ENCODE data around the gene DUOX2.

Gene DUOX2

GRCh38 chr15:45148076-45149059 lies 34.4 kb upstream of the DUOX2 start:
- no peak overlapping the region for H3K9ac ChIP-seq (ENCODE audit: low read length)
- H3K4me1 ChIP-seq (ENCODE audit: insufficient read depth, low read length), result no peaks in the 10 kb centered on the region
- H3K27ac ChIP-seq (ENCODE audit: low read depth, low read length), result no peak overlapping the region
- no peaks in the 10 kb centered on the region for H3K36me3 ChIP-seq (ENCODE audit: insufficient read depth, low read length)
- H3K9me3 ChIP-seq (ENCODE audit: low read length), result no peaks in the 10 kb centered on the region
- no peaks in the 10 kb centered on the region for H3K27me3 ChIP-seq (ENCODE audit: control insufficient read depth in 1 of 2, insufficient read depth in 2 of 2, low read length in 2 of 2)
- H3K4me3 ChIP-seq (ENCODE audit: low read depth in 1 of 2, low read length in 2 of 2), result no peak overlapping the region

GRCh38 chr15:45147606-45148005 lies 33.6 kb upstream of the DUOX2 start:
- no peak overlapping the region for H3K9ac ChIP-seq (ENCODE audit: low read length)
- H3K36me3 ChIP-seq (ENCODE audit: insufficient read depth, low read length), result no peaks in the 10 kb centered on the region
- peaks cover 0 to 4% of the 10 kb centered on the region in 2 donors for H3K27me3 ChIP-seq (ENCODE audit: control insufficient read depth in 1 of 2, insufficient read depth in 2 of 2, low read length in 2 of 2)
- H3K4me3 ChIP-seq (ENCODE audit: low read depth in 1 of 2, low read length in 2 of 2), result no peak overlapping the region
- no peaks in the 10 kb centered on the region for H3K4me1 ChIP-seq (ENCODE audit: insufficient read depth, low read length)
- no peak overlapping the region for H3K27ac ChIP-seq (ENCODE audit: low read depth, low read length)
- H3K9me3 ChIP-seq (ENCODE audit: low read length), result no peaks in the 10 kb centered on the region

GRCh38 chr15:45146405-45146804 lies 32.4 kb upstream of the DUOX2 start:
- H3K36me3 ChIP-seq (ENCODE audit: insufficient read depth, low read length), result no peaks in the 10 kb centered on the region
- no peaks in the 10 kb centered on the region for H3K4me1 ChIP-seq (ENCODE audit: insufficient read depth, low read length)
- no peak overlapping the region for H3K27ac ChIP-seq (ENCODE audit: low read depth, low read length)
- H3K9ac ChIP-seq (ENCODE audit: low read length), result no peak overlapping the region
- no peaks in the 10 kb centered on the region for H3K9me3 ChIP-seq (ENCODE audit: low read length)
- peaks cover 0 to 4% of the 10 kb centered on the region in 2 donors for H3K27me3 ChIP-seq (ENCODE audit: control insufficient read depth in 1 of 2, insufficient read depth in 2 of 2, low read length in 2 of 2)
- no peak overlapping the region for H3K4me3 ChIP-seq (ENCODE audit: low read depth in 1 of 2, low read length in 2 of 2)

GRCh38 chr15:45144775-45145174 lies 30.8 kb upstream of the DUOX2 start:
- Histone ChIP-seq H3K9me3 (ENCODE audit: low read length) (no peaks in the 10 kb centered on the region), H3K27ac (ENCODE audit: low read depth, low read length) (no peak overlapping the region), H3K36me3 (ENCODE audit: insufficient read depth, low read length) (no peaks in the 10 kb centered on the region), H3K27me3 (ENCODE audit: control insufficient read depth in 1 of 2, insufficient read depth in 2 of 2, low read length in 2 of 2) (peaks cover 0 to 4% of the 10 kb centered on the region in 2 donors), H3K9ac (ENCODE audit: low read length) (no peak overlapping the region), H3K4me1 (ENCODE audit: insufficient read depth, low read length) (no peaks in the 10 kb centered on the region), H3K4me3 (ENCODE audit: low read depth in 1 of 2, low read length in 2 of 2) (no peak overlapping the region)

- no peak overlapping the region for H3K4me3 ChIP-seq (ENCODE audit: low read depth in 1 of 2, low read length in 2 of 2)
- H3K36me3 ChIP-seq (ENCODE audit: insufficient read depth, low read length), result no peaks in the 10 kb centered on the region
- no peak overlapping the region for H3K9ac ChIP-seq (ENCODE audit: low read length)
- no peaks in the 10 kb centered on the region for H3K4me1 ChIP-seq (ENCODE audit: insufficient read depth, low read length)
- H3K9me3 ChIP-seq (ENCODE audit: low read length), result no peaks in the 10 kb centered on the region
- H3K27me3 ChIP-seq (ENCODE audit: control insufficient read depth in 1 of 2, insufficient read depth in 2 of 2, low read length in 2 of 2), result peaks cover 0 to 4% of the 10 kb centered on the region in 2 donors
- no peak overlapping the region for H3K27ac ChIP-seq (ENCODE audit: low read depth, low read length)
Measured at GRCh38 chr15:45143946-45144345, 30.0 kb upstream of the DUOX2 start.

- Histone ChIP-seq H3K9me3 (ENCODE audit: low read length) (no peaks in the 10 kb centered on the region), H3K4me1 (ENCODE audit: insufficient read depth, low read length) (no peaks in the 10 kb centered on the region), H3K27me3 (ENCODE audit: control insufficient read depth in 1 of 2, insufficient read depth in 2 of 2, low read length in 2 of 2) (peaks cover 0 to 4% of the 10 kb centered on the region in 2 donors), H3K36me3 (ENCODE audit: insufficient read depth, low read length) (no peaks in the 10 kb centered on the region), H3K27ac (ENCODE audit: low read depth, low read length) (no peak overlapping the region), H3K4me3 (ENCODE audit: low read depth in 1 of 2, low read length in 2 of 2) (no peak overlapping the region), H3K9ac (ENCODE audit: low read length) (no peak overlapping the region)
Measured at GRCh38 chr15:45143056-45143455, 29.1 kb upstream of the DUOX2 start.

- Histone ChIP-seq H3K4me1 (ENCODE audit: insufficient read depth, low read length) (no peaks in the 10 kb centered on the region), H3K27me3 (ENCODE audit: control insufficient read depth in 1 of 2, insufficient read depth in 2 of 2, low read length in 2 of 2) (peaks cover 5 to 8% of the 10 kb centered on the region in 2 donors), H3K36me3 (ENCODE audit: insufficient read depth, low read length) (no peaks in the 10 kb centered on the region), H3K9ac (ENCODE audit: low read length) (no peak overlapping the region), H3K27ac (ENCODE audit: low read depth, low read length) (no peak overlapping the region), H3K9me3 (ENCODE audit: low read length) (no peaks in the 10 kb centered on the region), H3K4me3 (ENCODE audit: low read depth in 1 of 2, low read length in 2 of 2) (no peak overlapping the region)
Measured at GRCh38 chr15:45141386-45141785, 27.4 kb upstream of the DUOX2 start.

- Histone ChIP-seq H3K4me1 (ENCODE audit: insufficient read depth, low read length) (no peaks in the 10 kb centered on the region), H3K36me3 (ENCODE audit: insufficient read depth, low read length) (no peaks in the 10 kb centered on the region)
Measured at GRCh38 chr15:45140557-45141250, 26.7 kb upstream of the DUOX2 start.

GRCh38 chr15:45139770-45140169 lies 25.8 kb upstream of the DUOX2 start:
- no peak overlapping the region for H3K9ac ChIP-seq (ENCODE audit: low read length)
- H3K4me1 ChIP-seq (ENCODE audit: insufficient read depth, low read length), result no peaks in the 10 kb centered on the region
- peaks cover 11 to 21% of the 10 kb centered on the region in 2 donors for H3K27me3 ChIP-seq (ENCODE audit: control insufficient read depth in 1 of 2, insufficient read depth in 2 of 2, low read length in 2 of 2)
- no peaks in the 10 kb centered on the region for H3K36me3 ChIP-seq (ENCODE audit: insufficient read depth, low read length)
- H3K4me3 ChIP-seq (ENCODE audit: low read depth in 1 of 2, low read length in 2 of 2), result no peak overlapping the region
- H3K27ac ChIP-seq (ENCODE audit: low read depth, low read length), result no peak overlapping the region
- no peaks in the 10 kb centered on the region for H3K9me3 ChIP-seq (ENCODE audit: low read length)

More at GRCh38 chr15:45140557-45141250, 26.7 kb upstream of the DUOX2 start:
- Histone ChIP-seq H3K4me3 (ENCODE audit: low read depth in 1 of 2, low read length in 2 of 2) (no peak overlapping the region), H3K27me3 (ENCODE audit: control insufficient read depth in 1 of 2, insufficient read depth in 2 of 2, low read length in 2 of 2) (peaks cover 8 to 15% of the 10 kb centered on the region in 2 donors), H3K27ac (ENCODE audit: low read depth, low read length) (no peak overlapping the region), H3K9ac (ENCODE audit: low read length) (no peak overlapping the region), H3K9me3 (ENCODE audit: low read length) (no peaks in the 10 kb centered on the region)

GRCh38 chr15:45138814-45139765 lies 25.1 kb upstream of the DUOX2 start:
- Histone ChIP-seq H3K4me1 (ENCODE audit: insufficient read depth, low read length) (no peaks in the 10 kb centered on the region), H3K4me3 (ENCODE audit: low read depth in 1 of 2, low read length in 2 of 2) (no peak overlapping the region), H3K9ac (ENCODE audit: low read length) (no peak overlapping the region), H3K27ac (ENCODE audit: low read depth, low read length) (no peak overlapping the region), H3K27me3 (ENCODE audit: control insufficient read depth in 1 of 2, insufficient read depth in 2 of 2, low read length in 2 of 2) (peaks cover 17 to 28% of the 10 kb centered on the region in 2 donors), H3K9me3 (ENCODE audit: low read length) (no peaks in the 10 kb centered on the region), H3K36me3 (ENCODE audit: insufficient read depth, low read length) (no peaks in the 10 kb centered on the region)

GRCh38 chr15:45137703-45138102 lies 23.7 kb upstream of the DUOX2 start:
- H3K9me3 ChIP-seq (ENCODE audit: low read length), result no peaks in the 10 kb centered on the region
- no peak overlapping the region for H3K27ac ChIP-seq (ENCODE audit: low read depth, low read length)
- no peaks in the 10 kb centered on the region for H3K36me3 ChIP-seq (ENCODE audit: insufficient read depth, low read length)
- no peak overlapping the region for H3K4me3 ChIP-seq (ENCODE audit: low read depth in 1 of 2, low read length in 2 of 2)
- no peaks in the 10 kb centered on the region for H3K4me1 ChIP-seq (ENCODE audit: insufficient read depth, low read length)
- H3K27me3 ChIP-seq (ENCODE audit: control insufficient read depth in 1 of 2, insufficient read depth in 2 of 2, low read length in 2 of 2), result peaks cover 25 to 34% of the 10 kb centered on the region in 2 donors
- no peak overlapping the region for H3K9ac ChIP-seq (ENCODE audit: low read length)

Measured in muscle layer of colon (tissue), 2 donors.